Bone marrow (tissue), 2 donors: ENCODE measurements around the gene GPC1.

Experiments
- DNase-seq, 2 donors: peaks; one replicate each; lab custom pipeline; 2025; lab: John Stamatoyannopoulos, UW

GPC1 gene

GRCh38 chr2:240499309-240500301 is 64.1 kb downstream of the GPC1 start:
- no peak for DNase-seq

DNA sequence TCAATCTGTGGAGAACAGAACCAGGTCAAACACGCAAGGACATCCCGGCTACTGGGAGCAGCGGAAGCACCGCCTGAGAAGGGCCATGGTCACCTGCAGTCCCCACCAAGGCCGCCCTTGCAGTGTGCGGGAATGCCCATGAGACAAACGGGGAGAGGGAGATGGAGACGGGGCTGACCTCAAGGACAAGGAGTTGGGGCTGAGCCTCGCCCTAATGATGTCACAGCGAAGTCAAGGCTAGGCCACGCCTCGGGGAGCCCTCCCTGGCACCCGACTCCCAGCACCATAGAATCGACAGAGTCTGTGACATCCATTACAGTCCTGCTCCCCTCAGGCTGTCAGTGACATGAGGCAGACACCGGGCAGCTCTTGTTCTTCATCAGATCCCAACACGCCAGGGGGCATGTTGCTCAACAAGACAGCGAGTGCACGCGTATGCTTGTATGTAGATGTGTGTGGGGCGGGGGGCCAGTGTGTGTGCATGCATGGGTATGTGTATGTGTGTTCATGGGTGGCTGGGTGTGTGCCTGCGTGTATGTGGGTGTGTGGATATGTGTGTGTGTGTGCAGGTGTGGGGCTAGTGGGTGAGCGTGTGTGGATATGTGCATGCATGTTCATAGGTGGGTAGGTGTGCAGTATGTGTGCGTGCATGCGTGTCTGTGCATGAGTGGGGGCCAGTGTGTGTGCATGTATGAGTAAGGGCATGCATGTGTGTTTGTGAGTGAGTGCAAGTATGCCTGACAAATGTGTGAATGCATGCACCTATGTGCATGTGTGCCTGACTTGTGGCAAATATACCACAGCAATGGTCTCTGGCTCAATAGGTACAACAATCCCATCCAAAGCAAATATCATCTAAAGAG is 65.3 kb downstream of the GPC1 start:
- DNase-seq = no peak

- no peak for DNase-seq
Measured at GRCh38 chr2:240501531-240501991, 66.1 kb downstream of the GPC1 start.

- no peak for DNase-seq
Measured at GRCh38 chr2:240502059-240502429, 66.6 kb downstream of the GPC1 start.

DNA sequence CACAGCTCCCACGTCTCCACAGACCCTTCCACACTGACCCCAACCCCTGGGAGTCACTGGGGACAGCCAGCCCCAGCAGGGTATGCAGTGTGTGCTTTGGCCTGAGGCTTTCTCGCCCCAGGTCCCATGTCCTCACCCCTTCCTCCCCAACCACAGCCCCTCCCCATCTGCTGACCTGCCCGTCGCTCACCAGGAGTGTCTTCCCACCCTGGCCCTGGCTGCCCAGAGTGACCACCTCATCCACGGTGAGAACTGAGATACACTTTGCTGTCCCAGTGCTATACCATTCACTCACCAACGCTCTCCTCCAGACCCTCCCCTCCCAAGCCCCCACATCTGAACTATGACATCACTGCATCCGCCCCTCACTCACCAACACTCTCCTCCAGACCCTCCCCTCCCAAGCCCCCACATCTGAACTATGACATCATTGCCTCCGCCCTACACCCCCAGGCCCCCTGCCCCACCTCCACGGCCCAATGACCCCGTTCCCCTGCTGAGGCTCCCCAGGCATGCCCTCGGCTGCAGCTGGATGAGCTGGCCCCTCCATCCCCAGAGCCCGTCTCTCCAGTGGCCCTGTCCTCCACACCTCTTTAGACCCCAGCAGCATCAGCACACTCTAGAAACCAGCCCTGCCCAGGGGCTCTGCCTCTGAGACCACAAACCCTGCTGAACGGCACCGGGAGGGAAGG is 67.1 kb downstream of the GPC1 start:
- DNase-seq = no peak

- no peak for DNase-seq
Measured at GRCh38 chr2:240503375-240503774, 67.9 kb downstream of the GPC1 start.

GRCh38 chr2:240503848-240504247 is 68.4 kb downstream of the GPC1 start:
- DNase-seq = no peak

DNA sequence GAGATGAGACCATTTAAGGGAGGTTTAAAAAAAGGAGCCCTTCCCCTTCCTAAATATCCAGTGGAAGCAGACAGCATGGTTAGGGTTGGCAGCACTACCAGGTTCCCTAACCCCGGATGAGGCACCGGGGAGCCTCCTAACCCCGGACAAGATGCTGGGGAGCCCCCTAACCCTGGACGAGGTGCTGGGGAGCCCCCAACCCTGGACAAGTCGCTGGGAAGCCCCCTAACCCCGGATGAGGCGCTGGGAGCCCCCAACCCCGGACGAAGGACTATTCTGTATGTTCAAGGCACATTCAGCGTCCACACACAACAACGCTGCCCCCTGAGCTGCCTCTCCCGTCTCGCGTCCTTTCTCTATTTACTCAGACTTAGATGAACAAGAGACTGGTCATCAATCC is 70.4 kb downstream of the GPC1 start:
- no peak for DNase-seq

DNA sequence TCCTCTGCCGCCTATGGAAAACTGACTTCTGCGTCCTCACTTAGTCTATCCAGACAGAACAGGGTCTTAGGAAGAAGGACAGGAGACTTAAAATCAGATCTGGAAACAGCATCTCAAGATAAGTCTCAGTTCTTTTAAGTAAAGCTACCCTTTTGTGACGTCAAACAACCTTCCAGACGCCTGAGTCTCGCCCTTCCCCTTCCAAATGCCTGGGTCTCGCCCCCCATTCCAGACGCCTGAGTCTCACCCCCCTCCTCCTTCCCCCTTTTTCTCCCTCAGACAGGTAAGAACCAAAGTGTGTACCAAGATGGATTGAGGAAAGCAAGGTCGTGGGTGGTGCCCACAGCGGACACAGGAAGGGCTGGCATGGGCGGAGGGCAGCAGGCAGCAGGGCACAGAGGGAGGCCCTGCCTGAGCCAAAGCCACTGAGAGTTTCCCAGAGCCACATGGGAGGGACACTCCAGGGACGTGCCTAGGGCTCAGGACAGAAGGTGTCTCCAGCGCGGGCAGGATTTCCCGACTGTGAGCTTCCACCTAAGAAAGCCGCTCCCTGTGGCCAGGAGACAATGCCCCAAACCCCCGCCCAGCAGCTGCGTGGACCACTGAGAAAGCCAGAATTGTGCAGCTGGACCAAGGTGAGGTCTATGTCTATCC is 71.1 kb downstream of the GPC1 start:
- no peak for DNase-seq

GRCh38 chr2:240507060-240507777 is 71.8 kb downstream of the GPC1 start:
- no peak for DNase-seq

DNA sequence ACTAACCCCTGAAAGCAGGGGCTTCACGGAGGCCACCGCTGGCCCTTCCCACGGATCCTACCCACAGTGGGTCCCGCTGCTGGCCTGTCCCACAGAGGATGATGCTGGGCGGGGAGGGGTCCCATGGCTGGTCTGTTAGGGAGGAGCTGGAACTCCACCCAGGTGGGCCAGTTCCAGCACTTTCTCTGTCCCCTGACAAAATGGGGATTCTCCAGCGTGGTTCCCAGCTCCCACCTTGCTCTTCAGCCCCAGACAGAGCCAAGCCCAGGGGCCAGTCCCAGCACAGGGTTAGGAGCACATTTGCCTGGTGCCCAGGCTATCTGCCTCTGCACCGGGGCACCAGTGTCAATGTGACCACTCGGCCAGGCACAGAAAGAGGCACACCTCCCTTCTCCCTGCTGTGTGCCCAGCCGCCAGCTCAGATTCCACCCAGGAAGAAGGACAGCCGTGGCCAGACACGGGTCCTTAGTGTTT is 72.4 kb downstream of the GPC1 start:
- no peak for DNase-seq

DNA sequence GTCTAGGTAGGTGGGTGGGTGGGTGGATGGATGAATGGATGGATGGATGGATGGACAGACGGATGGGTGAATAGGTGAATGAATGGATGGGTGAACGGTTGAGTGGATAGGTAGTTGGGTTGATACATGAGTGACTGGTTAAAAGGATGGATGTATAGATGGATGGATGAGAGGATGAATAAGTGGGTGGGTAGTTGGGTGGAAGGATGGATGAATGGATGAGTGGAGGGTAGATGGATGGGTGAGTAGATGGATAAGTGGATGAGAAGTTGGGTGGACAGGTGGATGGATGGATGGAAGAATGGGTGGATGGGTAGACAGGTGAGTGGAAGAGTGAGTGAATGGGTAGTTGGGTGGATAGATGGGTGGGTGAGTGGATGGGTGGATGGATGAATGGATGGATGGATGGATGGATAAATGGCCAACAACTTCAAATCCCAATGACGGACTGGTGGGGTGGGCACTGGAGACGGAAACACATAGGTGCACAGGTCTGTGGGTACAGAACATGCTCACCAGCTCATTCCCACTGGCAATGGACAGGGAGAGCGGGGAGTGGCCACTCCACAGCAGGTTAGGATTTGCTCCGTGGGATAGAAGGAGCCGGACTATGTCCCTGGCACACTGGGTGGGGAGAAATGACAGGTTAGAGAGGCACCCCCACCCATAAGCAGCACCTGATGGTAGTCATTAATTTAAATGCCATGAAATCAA is 73.5 kb downstream of the GPC1 start:
- no peak for DNase-seq

GRCh38 chr2:240509667-240510512 is 74.4 kb downstream of the GPC1 start:
- DNase-seq = no peak

- no peak for DNase-seq
Measured at GRCh38 chr2:240510513-240511210, 75.2 kb downstream of the GPC1 start.

DNA sequence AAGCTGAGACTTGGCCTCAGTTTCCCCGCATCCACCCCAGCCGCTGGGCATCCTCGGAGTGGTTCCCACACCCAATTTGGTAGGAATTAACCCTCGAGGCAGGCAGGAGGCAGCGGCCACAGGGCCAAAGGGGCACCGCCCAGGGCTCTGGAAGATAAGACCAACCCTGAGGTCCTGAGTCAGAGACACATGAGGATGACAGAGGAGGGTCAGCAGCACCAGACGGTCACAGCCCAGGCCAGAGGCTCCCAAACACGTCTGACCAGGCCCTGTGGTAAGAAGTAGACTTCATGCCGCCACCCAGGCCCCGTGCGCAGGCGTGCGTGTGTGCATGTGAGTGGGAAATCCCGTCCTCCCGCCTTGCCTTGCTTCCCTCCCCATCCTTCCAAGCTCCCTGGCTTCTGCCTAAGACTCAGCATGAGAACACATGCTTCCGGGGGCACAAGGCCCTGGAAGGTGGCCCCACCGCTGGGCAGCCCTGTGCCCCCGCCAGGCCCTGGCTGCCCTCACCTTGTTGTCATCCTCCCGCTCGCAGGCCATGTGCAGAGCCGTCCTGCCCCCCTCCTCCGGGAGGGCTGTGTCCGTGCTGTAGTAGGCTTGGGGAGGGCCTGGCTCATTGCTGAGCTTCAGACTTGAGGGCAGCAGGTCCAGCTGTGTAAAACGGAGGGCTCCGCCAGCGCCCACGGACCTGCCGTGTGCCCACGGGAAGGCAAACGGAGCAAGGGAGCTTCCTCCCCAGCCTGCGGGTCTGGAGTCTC is 76.1 kb downstream of the GPC1 start:
- no peak for DNase-seq

GRCh38 chr2:240512109-240512485 is 76.6 kb downstream of the GPC1 start:
- DNase-seq = no peak

DNA sequence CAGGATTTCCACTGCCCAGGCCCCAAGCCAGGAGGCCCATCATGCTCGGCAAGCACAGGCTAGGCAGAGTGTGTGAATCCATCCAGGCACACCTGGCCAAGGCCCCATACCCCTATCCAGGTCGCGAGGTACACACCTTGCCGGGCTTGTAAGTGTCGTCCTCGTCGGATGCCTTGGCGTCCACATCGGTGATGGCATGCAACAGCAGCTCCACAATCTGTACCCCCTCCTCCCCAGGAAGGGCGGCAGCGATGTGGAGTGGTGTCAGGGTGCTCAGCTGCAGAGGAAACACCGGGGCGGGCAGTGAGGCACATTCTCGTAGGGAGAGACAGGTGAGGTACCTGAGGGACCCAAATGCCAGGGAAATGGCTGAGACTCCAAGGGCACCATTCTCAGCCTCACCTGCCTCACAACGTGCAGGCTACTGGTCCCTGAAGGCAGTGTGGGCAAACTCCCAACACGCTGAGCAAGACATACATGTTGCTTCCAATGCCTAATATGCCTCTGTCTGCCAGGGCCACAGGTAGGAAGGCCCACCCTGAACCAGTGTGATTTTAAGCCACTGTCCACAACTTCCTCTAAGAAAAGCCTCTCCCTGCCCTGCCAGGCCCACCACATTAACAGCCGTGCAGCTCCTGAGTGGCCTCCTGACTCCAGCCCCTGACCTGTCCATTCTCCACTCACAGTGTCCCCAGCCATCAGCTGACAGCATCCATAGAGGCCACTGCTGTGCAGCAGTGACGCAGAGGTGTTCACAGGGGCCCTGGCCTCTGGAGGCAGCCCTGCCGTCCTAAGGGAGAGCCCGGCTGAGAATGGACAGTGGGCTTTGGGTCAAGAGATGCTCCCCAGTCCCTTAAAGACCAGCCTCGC is 77.4 kb downstream of the GPC1 start:
- DNase-seq = no peak
